GM21723 (cell line): ENCODE results near the gene RNF121.

Experiments
- ATAC-seq: cut with Tn5 transposase; IDR thresholded peaks from one replicate; pipeline ENCODE4 v1.9.1; 2021; ENCODE audit warnings: mild to moderate bottlenecking, moderate library complexity; ENCODE audit not compliant: unreplicated experiment

RNF121 gene

DNA sequence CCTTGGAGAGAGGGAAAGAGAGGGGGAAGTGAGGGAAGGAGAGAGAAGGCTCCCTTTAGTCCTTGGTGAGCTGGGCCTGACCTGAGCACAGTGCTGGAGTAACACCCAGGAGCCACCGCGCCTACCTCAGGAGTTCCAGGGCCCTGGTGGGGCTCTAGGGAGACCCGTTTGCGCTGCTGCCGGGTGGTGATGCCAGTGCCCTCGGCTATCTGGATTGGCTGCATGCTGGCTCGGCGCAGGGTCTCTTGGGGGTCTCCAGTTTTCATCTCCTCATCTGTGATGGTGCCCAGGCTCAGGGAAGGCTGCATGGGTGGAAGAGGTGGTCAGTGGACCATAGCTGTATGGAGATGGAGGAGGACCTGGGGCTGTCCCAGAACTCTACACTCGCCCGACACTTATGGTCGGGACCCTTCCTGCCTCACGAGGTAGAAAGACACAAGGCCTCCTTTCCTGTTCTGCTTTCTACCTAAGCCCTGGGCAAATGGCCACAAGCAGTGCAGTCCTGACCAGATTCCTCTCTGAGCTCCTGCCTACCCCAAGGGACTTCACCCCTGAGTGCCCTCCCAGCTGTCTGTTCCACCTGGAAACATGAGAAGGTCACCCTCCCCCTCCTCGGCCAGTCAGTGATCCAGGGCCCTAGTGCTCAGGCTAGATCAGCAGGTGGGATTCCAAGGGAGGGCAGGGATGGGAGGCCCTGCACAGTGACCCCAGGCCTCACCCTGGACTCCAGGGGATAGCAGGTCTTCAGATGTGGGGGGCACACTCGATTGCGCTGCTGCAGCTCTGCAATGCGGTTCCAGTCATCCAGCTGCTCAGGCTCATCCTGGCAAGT, 75.9 kb downstream of the RNF121 start:
- no peak for ATAC-seq

- no peak for ATAC-seq
Observed at GRCh38 chr11:72005347-72006260, 76.8 kb downstream of the RNF121 start.

- no peak for ATAC-seq
Observed at GRCh38 chr11:72006309-72007088, 77.7 kb downstream of the RNF121 start.

GRCh38 chr11:72007089-72007476, 78.2 kb downstream of the RNF121 start:
- ATAC-seq: no peak

- ATAC-seq: no peak
Observed at GRCh38 chr11:72007587-72007986, 78.7 kb downstream of the RNF121 start.

- no peak for ATAC-seq
Observed at GRCh38 chr11:72008728-72009127, 79.9 kb downstream of the RNF121 start.

GRCh38 chr11:72009156-72009555, 80.3 kb downstream of the RNF121 start:
- no peak for ATAC-seq

DNA sequence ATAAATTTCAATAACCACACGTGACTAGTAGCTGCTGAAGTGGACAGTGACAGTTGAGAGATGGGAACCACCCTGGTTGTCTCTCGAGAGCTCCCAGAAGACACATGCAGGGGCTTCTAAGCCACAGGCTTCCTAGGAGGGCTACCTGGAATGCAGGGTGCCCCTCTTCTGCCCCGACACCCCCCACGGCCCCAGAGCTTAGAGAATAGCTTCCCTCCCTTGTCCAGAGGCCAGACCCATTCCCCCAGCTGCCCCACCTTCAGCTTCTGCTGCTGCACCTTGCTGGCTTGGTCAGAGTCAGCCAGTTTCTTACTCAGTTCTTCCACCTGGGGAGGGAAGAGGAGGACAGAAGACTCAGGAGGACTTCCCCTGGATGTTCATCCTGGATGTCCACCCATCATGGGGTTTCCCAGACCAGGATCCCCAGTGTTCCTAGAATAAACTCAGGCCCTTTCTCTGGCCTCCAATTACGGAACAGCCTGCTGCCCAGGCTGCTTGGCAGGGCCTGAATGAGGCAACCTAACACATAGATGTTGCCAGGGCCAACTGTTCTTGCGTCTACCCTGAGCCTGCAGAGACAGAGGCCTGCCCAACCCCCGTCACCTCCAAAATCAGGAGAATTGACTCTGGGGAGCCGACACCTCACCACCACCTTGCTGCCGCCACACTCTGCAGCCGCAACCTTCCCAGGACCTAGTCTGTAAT, 81.8 kb downstream of the RNF121 start:
- ATAC-seq: no peak

GRCh38 chr11:72012091-72012630, 83.3 kb downstream of the RNF121 start:
- ATAC-seq: no peak

- ATAC-seq: no peak
Observed at GRCh38 chr11:72012897-72013721, 84.3 kb downstream of the RNF121 start.

- ATAC-seq: no peak
Observed at GRCh38 chr11:72013765-72014711, 85.2 kb downstream of the RNF121 start.

DNA sequence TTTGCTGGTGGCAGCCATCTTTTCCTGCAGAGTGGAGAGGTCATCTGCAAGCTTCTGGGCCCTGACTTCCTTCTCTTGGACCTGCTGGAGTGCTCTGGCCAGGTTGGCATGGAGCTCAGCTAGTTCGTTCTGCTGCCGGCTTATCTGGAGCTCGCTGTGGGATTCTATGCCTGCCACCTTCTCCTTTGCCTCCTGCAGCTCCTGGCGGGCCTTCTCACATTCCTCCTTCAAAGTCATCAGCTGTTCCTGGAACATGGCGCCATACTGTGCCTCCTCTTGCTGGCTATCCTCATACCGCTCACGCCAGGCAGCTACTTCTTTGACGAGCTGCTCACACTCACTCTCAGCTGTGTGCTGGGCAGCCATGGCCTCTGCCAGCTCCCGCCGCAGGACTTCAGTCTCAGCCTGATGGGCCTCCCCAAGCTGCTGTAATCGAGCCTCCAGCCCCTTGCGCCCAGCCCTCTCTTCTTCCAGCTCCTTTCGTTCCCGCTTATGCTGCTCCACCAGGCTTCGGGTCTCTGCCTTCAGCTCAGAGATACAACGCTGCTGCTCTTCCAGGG, 86.0 kb downstream of the RNF121 start:
- no peak for ATAC-seq

GRCh38 chr11:72015511-72016061, 86.7 kb downstream of the RNF121 start:
- ATAC-seq: no peak

DNA sequence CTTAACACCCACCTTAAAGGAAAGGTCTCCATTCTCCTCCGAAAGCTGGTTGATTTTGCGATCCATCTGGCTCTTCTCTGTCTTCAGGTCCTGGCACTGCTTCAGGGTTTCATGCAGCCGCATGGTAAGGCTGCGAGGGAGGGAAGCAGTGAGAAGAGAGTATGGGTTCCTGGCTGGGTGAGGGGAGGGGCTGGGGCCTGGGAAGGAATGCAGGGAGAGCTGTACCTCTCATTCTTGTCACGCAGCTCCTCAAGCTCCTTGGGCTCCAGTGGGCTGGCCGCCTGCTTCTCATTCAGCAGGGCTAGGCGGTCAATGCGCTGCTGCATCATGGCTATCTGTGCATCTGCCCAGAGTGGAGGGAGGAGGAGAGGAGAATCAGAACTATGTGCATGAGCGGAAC, 89.3 kb downstream of the RNF121 start:
- ATAC-seq: no peak

DNA sequence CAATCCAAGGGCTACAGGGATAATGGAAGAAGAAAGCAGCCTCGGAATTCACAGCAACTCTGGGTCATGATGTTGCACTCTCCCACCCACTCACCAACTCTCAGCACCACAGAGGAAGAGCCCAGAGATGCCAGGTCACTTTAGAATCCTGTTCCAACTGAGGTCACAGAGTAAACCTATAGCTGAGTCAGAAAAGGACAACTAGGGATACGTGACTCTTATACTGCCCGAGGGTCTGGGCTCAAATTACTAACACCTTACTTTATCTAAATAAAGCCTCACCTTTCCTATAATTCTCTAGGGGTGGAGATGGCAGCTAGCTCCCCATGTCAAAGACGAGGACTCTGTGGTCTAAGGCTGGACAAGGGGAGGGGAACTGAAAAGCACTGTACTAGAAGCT, 94.5 kb downstream of the RNF121 start:
- ATAC-seq: no peak

- no peak for ATAC-seq
Observed at GRCh38 chr11:72024069-72024754, 95.4 kb downstream of the RNF121 start.

- no peak for ATAC-seq
Observed at GRCh38 chr11:72026090-72026489, 97.2 kb downstream of the RNF121 start.
